Epithelial cell of prostate (primary cell): ENCODE data around the gene INSM1.

Experiments
- DNase-seq: peaks from one replicate; pipeline ENCODE4 v3.0.0-alpha.2; 2011; ENCODE audit warnings: low read depth, low spot score
- H3K27ac ChIP-seq: fragments of 450-650 bp; 2 replicates; pipeline ENCODE4 v1.5.1; 2017; ENCODE audit warnings: mild to moderate bottlenecking

The INSM1 gene

GRCh38 chr20:20359628-20360027 lies 8.3 kb upstream of the INSM1 start:
- no peak for DNase-seq
- no peak overlapping the region for H3K27ac ChIP-seq

GRCh38 chr20:20360464-20360863 lies 7.4 kb upstream of the INSM1 start:
- DNase-seq = no peak
- no peak overlapping the region for H3K27ac ChIP-seq

DNA sequence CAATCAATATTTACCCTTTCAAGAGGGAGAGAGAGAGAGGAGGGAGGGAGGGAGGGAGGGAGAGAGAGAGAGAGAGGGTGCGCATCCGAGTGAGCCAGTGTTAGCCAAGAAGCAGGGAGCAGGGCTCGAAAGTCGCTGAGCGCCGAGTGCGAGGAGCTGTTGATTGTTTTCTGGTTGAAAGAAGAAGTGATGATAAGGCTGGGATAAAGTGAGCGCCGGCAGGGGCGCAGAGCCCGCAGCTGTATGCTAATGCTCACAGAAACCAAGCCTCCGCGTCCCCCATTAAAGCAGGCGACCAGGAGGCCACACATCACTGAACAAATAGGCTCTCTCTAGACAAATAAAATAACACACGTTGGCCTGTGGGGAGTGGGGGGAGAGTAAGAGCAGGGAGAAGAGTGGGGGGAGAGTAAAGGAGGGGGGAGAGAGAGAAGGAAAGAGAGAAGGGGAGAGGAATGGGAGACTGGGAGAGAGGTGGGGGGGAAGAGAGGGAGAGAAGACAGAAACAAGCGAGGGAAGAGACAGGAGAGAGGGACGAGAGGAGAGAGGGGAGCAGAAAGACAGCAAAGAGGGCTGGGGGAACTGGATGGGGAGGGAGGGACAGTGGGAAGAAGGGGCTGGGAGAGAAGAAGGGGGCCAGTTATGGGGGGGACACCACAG lies 5.0 kb upstream of the INSM1 start:
- DNase-seq = no peak
- H3K27ac ChIP-seq = no peak overlapping the region

GRCh38 chr20:20363434-20363798 lies 4.5 kb upstream of the INSM1 start:
- H3K27ac ChIP-seq = no peak overlapping the region

DNA sequence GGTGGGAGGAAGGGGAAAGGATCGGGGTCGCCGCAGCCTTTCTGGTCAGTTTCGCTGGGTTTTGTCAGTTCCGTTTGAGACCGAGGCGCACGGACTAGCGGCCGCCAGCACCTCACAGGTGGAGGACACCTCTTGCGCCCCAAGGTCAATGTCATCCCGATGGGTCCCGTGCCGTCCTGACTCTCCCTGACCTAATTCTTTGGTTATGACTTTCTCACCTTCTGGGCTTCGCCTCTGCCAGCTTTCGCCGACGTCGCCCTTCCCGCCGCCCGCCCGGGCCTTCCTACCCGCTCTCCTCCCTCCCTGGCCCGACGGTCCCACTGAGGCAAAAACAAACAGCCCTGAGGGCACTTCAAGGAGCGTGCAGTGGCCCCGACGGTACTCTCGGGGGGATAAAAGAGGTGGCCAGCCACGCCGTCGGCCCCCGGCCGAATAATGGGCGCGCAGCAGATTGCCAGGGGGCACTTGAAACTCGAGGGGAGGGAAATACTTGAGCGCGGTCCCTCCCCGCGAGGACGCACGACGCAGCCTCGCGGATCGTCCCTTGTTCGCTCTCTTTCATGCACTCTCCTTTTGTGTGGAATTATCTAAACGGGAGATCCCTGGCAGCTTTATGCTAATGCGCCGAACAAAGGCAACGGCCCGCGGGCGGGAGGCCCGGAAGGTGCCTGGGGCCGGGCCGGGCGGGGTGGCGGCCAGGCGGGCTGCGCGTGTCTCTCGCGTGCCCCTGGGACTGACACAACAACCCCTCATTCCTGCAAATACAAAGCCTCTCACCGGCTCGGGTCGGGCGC lies 3.9 kb upstream of the INSM1 start:
- H3K27ac ChIP-seq = no peak overlapping the region

More at GRCh38 chr20:20363434-20363798, 4.5 kb upstream of the INSM1 start:
- DNase-seq = no peak

DNA sequence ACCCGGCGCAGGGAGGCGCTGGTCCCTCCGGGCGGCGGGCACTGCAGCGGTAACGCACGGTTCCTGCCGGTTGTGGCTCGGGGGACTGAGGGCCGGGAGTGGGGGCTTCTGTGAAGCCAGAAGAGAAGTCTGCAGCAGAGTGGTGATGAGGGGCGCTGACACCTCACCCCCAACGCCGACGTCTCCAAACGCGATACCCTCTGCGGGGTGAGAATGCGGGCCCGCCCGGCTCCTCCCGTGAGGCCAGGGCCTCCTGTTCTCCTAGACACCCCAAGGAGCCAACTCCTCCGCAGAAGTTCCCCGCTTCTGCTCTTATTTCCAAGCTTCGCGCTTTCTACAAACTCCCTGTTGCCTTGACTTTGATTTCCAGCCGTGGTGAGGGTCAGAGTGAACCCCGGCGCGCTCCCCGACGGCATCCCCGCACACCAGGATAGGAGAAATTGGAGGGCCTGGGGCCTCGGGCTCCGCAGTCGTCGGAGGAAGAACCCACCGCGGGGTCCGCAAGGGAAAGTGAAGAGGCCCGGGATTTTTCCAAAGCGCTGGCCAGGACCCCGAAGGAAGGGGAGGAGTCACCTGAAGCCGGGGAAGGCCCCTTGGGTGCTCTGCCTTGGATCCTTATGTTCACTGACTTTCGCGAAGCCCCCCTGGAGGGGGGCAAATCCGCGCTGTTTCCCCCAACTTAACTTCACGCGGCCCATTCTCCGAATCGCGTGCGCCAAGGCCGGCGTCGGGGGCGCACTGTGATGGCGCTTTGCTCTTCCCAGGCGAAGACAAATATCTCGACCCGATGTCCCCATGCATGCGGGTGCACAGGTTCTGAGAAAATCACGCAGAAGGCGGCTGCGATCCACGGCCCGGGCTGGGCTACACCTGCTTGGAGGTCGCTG lies 3.1 kb upstream of the INSM1 start:
- no peak overlapping the region for H3K27ac ChIP-seq
- no peak for DNase-seq

More for the DNA sequence above, 3.9 kb upstream of the INSM1 start:
- DNase-seq = no peak

DNA sequence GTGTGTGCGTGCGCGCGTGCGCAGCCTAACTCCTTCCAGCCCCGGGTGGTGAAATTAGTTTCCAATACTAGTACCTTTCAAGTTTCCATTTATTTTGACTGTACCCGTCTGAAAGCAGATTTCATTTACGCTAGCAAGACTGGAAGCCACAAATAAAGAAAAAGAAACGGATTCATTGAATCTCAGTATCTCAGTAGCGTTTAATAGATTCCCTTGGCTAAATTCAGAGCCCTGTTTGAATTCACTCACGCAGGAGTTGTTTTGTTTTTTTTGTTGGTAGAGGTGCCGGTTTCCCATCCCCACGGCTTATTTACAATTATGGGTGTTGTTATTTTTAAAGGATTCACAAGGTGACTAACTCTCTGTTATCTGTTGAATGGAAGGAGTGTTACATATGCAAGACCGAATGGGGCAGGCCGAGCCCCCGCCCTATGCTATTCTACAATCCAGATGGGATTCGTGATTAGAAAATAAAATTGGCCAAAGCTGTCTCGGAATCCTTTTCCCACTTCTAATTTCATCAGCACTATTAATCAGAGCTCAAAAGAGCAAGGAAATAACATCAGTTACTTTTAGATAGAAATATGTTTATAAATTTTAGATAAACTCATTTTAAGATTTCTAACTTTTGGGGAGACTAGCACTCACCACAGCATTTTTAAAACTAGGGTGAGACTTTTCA lies 2.3 kb upstream of the INSM1 start:
- no peak overlapping the region for H3K27ac ChIP-seq

GRCh38 chr20:20366551-20366875 lies 1.4 kb upstream of the INSM1 start:
- DNase-seq = no peak
- H3K27ac ChIP-seq = no peak overlapping the region

More for the DNA sequence above, 2.3 kb upstream of the INSM1 start:
- DNase-seq = no peak

- no peak overlapping the region for H3K27ac ChIP-seq
- no peak for DNase-seq
These were observed 879 bp upstream of the INSM1 start for GRCh38 chr20:20366876-20367574.

- DNase-seq = no peak
- no peak overlapping the region for H3K27ac ChIP-seq
These were observed 730 bp downstream of the INSM1 start for GRCh38 chr20:20368418-20369249.

- H3K27ac ChIP-seq = no peak overlapping the region
- DNase-seq = no peak
These were observed 1.6 kb downstream of the INSM1 start for GRCh38 chr20:20369250-20370093.

DNA sequence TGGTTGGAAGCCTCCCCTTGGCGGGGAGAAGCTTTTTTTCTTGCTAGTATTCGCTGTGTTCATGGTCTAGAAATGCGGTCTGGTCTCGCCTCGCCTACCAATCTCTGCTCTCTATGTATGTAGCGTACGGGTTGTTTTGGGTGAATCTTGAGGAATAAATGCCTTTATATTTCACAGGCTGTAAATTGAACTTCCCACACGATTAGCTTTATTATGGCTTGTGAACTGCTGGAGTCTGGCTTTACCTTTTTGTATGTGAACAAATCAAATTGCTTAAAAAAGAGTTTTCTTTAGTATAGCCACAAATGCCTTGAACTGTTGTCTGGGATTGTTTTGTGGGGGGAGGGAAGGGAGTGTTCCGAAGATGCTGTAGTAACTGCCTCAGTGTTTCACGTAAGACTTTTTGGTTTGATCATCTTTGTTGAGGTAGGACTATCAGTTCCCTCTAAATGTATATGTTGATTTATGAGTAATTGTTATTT lies 2.2 kb downstream of the INSM1 start:
- no peak for DNase-seq

GRCh38 chr20:20371083-20371482 lies 3.2 kb downstream of the INSM1 start:
- DNase-seq = no peak

More for the DNA sequence above, 2.2 kb downstream of the INSM1 start:
- no peak overlapping the region for H3K27ac ChIP-seq

DNA sequence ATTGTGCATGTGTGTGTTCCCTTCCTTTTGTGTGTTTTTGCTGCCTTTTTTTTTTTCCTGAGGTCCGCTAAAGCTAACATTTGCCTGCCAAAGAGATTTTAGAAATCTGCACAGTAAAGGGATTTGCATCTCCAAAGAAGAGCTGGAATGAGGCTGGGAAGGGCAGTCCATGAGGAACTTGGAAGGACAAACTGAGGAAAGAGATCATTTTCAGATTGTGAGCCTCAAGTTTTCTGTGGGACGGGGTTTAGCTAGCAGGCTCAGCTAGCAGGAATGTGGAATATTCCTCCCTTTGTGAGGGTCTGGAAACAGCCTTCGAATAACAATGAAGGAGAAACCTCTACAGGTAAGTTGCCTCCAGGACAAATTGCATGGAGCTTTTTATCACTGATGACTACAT lies 3.8 kb downstream of the INSM1 start:
- H3K27ac ChIP-seq = no peak overlapping the region
- DNase-seq = no peak

More at GRCh38 chr20:20371083-20371482, 3.2 kb downstream of the INSM1 start:
- no peak overlapping the region for H3K27ac ChIP-seq

DNA sequence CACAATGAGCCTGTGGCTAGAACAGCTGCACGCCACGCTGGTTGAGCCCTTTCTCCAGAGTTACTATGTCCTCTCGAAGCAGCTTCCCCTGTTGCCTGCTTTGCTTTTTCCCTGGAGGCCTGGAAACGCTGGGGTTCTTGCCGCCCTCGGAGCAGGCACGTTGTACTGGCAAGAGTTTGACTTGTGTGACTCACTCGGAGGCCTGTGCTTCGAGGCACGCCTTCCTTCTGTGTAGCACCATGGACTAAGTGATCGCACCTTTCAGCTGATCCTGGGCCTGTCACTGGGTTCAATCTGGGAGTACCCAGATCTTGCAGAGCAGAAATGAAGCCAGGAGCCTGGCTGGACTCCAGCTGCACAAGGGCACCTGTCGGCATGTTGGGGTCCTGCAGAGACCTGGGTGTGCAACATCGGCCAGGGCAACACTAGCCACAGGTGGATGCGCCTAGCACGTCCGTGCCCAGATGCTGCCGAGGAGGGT lies 5.2 kb downstream of the INSM1 start:
- no peak for DNase-seq
- no peak overlapping the region for H3K27ac ChIP-seq

DNA sequence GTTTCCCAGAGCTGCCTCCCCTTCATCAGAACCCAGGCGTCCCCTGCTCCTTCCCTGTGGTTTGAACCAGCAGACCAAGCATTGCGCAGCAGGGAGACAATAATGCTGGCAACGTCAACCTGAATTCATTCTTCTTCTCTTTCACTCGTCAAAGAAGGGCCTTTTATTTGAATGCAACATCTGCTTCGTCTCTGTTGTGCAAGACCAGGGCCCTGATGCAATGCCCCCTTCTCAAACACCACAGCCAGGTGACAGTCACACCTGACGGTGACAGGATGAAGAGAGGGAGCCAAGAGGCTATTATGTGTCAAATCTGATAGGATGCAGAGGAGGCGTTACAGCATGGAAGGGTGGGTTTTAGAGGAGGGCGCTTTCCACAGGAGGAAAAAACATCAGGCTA lies 8.0 kb downstream of the INSM1 start:
- no peak for DNase-seq
- no peak overlapping the region for H3K27ac ChIP-seq

- no peak overlapping the region for H3K27ac ChIP-seq
These were observed 18.3 kb downstream of the INSM1 start for GRCh38 chr20:20386192-20386591.

DNA sequence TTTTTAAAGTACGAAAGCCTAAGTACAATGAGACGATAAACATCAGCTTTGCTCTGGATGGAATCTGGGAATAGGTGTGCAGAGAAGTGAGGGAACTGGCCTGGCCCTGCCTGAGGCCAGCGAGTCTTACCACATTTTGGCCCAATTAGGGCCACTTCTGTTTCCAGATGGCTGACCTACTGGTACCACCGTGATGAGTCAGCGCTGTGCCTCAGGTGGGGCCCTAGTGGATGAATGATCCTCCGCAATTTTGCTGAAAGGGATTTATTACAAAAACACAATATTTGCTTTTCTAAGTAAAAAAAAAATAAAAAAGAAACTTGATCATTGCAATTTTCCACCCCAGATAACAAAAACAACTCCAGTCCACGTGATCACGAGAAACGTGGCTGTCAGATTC lies 22.5 kb downstream of the INSM1 start:
- no peak overlapping the region for H3K27ac ChIP-seq
- no peak for DNase-seq

More at GRCh38 chr20:20386192-20386591, 18.3 kb downstream of the INSM1 start:
- no peak for DNase-seq
